ENCODE data around the gene CDK1. TPM values are rescaled to one million over a fixed set of nuclear protein-coding genes. Genes with fewer than 3 reads are reported as not detected.

CDK1 gene
- total and polyA plus RNA-seq, 4 donors: 1.2 to 3.3 (median 2.6) TPM

Other genes with a start within 250 kb of the CDK1 start
- 10 to 100 TPM; 12.9 to 22.8 TPM for gene RHOBTB1, start 165.7 kb downstream of the CDK1 start, total RNA-seq
- 10 to 100 TPM in 1 of 2 donors, 1 to 10 TPM in 1; 5.1 to 11.4 TPM for gene RHOBTB1, start 165.7 kb downstream of the CDK1 start, polyA plus RNA-seq

Data from aorta (tissue), 4 donors.